ENCODE results near the gene NUP210.

GRCh38 chr3:13346481-13347389, 73.4 kb downstream of the NUP210 start:
- TF ChIP-seq CTCF (IDR thresholded peaks at IDR 0.05; ENCODE audit: extremely low read depth in 1 of 2, insufficient read depth in 1 of 2, low read depth in 1 of 2, low read length in 2 of 2): no peak
- no peak for TF ChIP-seq POLR2AphosphoS5 (IDR thresholded peaks at IDR 0.05; ENCODE audit: insufficient read depth, low read depth, low read length)
- TF ChIP-seq MYC (IDR thresholded peaks at IDR 0.05; ENCODE audit: low read depth, low read length): no peak
- TF ChIP-seq POLR2A (IDR thresholded peaks at IDR 0.05; ENCODE audit: low read depth, low read length): no peak
- no peak for TF ChIP-seq EZH2 (IDR thresholded peaks at IDR 0.05; ENCODE audit: borderline replicate concordance, low read depth, low read length, severe bottlenecking)
- no peak for TF ChIP-seq MAX (IDR thresholded peaks at IDR 0.05; ENCODE audit: insufficient read depth, insufficient read length)
- no peak for TF ChIP-seq JUN (IDR thresholded peaks at IDR 0.05; ENCODE audit: borderline replicate concordance, insufficient read depth, insufficient read length, low read depth)

Data from endothelial cell of umbilical vein (primary cell).